Epidermal melanocyte (primary cell): ENCODE results near the gene AOC1.
"Not testable (repeated sequence)": the region's sequence is repeated elsewhere in the genome, so short reads cannot be mapped to it uniquely, and the experiment has no call there.

Experiments
- DNase-seq: peaks from one replicate; pipeline ENCODE4 v3.0.0; 2011; ENCODE audit warnings: low spot score; ENCODE audit not compliant: insufficient read length

The AOC1 gene

DNA sequence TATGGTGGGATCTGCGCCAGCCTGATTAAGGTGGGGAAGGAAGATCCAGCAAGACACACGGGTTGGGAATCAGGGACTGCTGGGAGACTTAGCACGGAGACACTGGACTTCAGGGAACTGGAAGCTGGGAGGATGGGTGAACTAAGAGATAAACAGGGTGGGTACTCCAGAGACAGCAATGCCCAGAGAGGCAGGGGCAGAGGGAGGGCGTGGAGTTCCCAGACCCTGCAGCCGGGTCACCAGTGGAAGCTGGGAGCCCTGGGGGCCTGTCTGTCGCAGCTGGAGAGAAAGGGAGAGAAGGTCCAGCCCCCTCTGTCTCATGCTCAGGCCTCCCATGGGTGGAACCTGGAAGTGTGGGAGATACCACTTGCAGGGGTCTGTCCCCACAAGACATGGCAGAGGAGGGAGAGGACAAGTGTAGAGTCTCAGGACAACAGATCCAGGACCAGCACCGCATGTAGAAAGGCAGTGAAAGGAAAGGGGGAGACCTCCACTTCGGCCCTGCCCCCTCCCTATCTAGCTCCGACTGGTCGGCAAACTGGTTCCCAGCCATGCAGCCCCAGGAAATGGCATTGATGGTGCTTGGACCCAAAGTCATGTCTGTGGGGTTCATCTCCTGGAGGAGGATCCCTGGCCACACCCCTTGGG lies 44.4 kb downstream of the AOC1 start:
- DNase-seq: no peak

DNA sequence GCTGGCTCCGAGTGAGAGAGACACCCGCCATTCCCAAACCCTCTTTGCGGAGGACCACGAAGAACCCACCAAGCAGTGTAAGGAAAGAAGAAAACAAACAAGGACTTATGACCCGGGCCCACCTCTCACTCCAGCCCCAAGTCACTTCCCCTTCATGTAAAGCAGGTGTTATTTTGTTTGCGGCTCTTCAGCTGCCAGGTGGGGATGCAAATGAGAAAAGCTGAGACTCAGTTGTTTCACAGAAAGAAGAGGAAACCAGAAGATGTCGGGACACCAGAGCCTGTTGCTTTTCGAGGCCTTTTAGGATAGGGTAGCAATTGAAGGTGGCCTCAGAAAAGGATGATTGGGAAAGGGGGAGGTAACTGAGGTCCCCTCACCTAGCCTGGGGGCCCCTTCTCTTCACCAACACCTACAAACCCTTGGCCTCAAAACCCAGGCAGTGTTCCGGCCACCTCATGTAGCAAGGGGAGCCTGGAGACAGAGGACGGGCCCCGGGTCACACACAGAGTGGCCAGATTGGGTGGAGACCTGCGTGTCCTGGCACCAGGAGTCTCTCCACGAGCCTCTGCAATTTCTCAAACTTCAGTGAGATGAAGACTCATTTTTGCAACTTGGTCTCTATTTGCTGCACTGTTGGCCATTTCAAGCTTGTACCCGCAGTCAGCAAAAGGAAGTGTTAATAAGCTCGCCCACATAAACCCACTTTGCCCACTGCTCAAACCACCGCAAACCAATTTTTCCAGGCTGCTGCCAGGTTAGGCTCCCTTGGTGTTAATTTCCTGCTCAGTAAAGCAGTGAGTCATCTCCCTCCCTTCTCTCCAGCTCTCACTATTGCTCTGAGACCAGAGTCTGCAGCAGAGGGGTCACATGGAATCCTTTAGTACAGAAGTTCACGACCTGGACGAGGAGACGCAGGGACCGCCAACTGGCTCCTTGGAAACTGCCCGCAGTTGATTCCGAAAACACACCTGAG lies 45.5 kb downstream of the AOC1 start:
- DNase-seq: no peak

DNA sequence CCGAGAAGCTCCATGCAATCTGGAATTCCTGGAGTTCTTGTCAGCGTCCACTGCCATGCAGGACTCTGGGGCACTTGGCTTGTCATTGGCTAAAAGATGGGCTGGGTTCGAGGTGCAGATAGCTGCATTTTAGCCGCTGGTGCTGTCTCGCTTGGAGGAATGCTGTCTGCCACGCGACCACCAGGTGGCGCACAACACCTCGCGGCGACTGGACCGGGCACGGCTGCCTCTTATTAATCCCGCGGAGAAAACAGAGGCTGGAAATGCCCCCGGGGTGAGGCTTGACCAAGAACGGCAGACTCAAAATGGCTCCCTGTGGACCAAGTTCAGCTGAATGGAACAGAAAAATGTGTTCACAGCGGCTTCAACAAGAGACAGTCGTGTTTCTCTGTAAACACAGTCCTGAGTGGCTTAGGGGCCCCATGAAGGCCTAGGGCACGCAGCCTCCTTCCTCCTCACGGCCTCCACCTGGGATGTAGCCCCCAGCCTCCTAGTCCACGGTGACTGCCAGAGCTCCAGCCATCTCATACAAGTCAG lies 46.2 kb downstream of the AOC1 start:
- DNase-seq: peak; percentile 70

DNA sequence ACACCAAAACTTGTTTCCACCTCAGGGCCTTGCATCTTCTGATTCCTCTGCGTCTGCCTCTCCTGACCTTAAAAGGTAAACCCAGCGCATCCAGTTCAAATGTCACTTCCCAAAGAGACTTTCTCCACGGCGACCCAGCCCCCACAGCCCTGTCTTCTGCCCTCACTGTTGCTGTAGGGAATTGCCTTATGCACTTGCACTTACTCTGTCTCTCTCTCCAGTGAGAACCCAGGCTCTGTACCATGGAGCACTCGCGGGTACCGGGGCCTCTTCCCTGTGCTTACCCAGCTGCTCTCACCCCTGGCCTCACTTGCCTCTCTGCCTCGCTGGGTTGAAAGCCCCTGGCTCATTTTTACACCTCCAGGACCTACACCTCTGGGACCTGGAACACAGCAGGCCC lies 48.4 kb downstream of the AOC1 start:
- DNase-seq: no peak

DNA sequence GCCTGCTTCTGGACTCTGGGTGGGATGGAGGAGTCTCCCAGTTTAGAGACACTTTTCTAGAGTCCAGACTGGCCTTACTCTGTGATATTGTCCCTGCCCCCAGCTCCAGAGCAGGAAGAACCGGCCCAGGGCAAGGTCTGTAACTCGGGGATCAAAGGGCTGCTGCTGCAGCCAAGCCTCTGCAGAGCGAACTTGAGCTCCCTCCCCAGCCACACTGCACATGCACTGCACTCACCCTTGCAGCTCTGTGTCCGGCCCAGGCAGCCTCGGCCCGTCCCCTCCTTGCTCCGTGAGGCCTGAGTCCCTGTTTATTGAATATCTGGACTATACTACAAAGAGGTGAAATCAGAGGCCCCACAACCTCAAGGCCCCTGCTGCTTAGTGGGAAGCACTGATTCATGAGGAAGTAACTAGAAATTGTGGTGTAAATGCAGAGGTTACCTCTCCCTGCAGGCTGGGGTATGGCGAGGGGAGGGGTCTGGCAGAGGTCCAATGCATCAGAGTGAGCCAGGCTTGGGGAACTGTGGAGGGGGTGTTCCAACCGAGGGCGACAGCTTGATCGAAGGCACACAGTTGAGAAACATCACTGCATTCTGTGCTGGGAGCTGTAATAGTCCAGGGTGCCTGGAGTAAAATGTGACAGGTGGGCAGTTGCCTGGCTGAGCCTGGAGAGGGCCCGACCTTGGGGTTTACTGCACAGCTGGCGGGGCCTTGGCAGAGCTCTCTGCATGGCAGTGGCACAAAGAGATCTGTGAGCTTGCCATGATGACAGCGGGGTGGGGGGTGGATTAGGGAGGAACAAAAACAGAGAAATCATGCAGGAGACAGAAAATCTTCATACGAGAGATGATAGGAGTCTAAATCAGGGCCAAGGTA lies 49.1 kb downstream of the AOC1 start:
- no peak for DNase-seq

DNA sequence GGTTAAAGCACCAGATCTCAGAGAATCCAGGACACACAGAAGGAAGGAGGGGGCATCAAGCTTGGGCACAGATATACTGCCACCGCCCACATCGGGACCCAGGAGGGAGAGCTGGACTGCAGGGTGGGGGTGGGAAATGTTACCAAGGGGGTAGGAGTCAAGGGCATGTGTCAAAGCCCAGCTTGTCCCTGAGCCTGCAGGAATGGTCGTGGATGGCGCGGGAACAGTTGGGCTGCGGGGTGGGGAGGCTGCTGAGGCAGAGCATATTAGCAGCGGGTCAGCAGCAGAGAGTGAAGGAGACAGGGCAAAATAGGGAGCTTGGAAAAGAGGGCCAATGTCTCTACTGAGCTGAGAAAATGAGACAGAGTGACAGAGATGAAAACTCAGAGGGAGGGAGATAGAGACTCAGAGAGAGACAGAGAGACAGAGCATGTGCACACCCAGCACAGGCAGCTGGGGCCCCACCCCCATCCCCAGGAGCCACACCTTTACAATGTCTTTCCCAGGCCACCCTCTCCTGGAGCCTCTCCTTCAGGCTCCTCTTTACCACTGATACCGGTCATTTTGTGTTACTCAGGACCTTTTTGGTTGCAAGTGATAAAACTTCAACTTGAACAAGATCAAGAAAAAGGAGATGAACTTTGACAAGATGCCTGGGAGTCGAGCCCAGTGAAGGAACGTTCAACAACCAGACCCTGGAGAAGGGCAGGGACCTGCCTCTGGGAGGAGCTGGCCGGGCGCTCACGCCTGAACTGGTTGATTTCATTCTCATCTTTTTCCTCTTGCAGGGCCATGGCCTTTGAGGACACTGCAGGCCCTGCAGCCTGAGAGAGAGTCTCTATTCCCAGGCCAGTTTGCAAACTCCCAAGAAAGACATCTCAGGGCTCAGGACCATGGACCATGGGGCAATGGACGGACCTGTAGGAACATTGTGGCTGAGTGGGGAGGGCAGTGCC lies 50.0 kb downstream of the AOC1 start:
- DNase-seq: no peak

DNA sequence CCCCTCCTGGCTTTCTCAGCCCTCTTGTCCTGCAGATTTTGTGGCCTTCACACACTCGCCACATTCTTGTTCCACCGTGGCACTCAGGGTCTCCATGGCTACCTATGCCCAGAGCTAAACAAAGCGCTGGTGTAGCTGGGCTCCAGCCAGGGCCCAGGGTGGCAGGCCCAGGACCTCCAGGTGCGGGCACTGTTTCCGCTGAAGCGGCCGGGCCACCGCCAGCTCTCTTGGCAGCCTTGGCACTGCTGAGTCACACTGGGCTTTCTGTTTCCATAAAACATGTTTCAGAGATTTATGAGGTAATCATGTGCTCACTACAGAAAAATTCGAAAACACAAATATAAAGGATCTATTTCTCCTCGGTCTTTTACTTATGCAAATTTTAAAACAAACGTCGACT lies 51.3 kb downstream of the AOC1 start:
- no peak for DNase-seq

DNA sequence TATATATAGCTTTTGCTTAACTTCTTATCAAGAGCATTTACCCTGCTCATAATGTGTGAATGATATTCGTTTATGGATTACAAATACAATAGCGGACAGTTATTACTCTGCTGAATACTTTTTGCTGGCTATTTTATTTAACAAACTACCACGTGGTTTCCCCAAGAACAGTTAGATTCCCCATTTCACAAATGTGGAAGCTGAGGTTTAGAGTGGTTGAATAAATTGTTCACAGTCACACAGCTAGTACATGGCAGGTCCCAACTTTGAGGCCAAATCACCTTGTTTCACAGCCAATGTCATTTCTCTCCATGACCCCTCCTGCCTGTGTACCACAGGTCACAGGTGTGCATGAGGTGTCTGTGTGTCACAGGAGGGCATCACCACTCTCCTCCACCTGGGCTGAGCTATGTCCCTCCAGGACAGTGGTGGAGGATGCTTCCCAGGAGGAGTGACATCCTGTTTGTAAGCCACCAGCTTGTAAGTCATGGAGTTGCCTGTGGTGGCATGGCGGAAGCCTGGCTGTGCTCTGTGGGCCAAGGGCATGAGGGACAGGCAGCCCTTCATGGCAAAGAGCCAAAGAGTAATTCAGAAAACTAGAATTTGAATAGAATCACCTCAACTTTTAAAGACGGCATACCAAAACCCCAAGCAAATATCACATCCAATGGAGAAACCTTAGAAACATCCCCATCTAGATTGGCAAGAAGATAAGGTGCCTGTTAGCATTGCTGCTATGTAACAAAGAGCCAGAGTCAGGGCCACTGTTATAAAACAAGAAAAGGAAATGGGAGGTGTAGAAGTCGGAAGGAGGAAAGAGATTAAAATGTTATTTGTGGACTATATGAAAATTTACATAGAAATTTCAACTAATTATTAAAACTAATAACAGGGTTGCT lies 51.9 kb downstream of the AOC1 start:
- no peak for DNase-seq

DNA sequence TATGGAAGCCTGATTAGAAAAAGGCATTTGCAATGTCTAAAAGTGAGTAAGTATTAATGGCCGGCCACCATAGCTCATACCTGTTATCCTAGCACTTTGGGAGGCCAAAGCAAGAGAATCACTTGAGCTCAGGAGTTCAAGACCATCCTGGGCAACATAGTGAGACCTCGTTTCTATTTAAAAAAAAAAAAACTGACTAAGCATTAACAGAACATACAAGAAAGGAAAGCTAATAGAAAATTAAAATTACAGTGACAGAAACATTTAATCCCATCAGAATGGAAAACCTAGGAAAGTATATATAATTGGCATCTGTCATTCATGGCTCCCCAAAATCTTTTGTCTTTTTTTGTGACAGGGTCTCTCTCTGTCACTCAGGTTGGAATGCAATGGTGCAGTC lies 55.9 kb downstream of the AOC1 start:
- DNase-seq: no peak

DNA sequence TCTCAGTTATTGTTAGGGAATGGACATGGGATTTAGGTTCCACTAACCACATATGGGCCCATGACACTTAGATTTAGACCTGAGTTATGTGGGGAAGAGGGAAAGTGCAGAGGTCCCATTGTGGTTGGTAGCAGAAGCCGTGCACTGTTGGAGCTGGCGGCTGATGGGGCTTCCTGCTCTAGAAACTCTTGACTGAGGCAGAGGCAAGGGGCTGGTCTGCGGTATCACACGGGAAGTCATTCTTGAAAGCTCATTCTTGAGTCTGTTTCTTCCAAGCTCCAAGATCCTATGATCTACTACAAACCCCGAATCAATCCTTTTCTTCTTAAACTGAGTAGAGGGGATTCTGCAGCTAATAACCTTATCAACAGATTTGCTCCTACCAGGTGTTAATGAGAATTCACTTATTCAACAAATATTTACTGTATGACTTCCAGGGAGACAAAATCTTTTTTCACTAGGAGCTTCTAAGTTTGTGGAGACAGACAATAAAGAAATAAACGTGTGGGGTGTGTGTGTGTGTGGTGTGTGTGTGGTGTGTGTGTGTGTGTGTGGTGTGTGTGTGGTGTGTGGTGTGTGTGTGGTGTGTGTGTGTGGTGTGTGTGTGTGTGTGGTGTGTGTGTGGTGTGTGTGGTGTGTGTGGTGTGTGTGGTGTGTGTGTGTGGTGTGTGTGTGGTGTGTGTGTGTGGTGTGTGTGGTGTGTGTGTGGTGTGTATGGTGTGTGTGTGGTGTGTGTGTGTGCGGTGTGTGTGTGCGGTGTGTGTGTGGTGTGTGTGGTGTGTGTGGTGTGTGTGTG lies 57.1 kb downstream of the AOC1 start:
- no peak for DNase-seq

DNA sequence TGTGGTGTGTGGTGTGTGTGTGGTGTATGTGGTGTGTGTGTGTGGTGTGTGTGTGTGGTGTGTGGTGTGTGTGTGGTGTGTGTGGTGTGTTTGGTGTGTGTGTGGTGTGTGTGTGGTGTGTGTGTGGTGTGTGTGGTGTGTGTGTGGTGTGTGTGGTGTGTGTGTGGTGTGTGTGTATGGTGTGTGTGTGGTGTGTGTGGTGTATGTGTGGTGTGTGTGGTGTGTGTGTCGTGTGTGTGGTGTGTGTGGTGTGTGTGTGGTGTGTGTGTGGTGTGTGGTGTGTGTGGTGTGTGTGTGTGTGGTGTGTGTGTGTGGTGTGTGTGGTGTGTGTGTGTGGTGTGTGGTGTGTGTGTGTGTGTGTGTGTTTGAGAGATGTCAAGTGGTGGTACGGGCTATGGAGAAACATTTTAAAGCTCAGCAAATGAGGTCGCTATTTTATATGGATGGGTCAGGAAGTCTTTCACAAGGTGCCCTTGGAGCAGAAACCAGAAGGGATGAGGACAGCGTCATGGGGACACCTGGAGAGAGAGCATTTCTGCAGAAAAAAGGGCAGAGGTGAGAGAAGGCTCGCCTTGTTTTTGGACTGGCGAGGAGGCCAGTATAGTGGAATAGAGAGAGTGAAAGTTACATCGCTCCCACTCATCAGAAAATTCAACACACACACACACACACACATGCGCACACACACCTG lies 58.1 kb downstream of the AOC1 start:
- not testable (repeated sequence) for DNase-seq

DNA sequence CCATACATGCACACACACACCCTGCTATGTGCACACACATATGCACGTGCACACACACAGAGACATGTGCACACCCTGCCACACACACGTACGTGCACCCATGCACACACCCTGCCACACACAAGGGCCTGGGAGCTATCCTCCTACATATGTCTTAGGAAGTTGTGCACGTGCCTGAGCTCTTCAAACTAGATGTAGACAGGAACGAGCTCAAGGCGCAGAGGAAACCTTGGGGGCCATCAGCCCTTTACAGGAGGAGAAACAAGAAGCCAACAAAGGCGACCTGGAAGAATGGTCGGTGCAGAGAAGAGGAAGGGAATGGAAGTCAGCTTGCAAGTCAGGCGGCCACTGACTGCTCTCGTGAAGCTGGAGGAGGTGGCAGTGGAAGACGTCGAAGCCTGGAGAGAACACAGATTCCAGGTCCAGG lies 58.7 kb downstream of the AOC1 start:
- no peak for DNase-seq
